OCI-LY7 (cell line): ENCODE data around the gene CHD9. TPM values are rescaled to one million over a fixed set of nuclear protein-coding genes. Genes with fewer than 3 reads are reported as not detected.

Experiments used
- BruUV-seq: library from RNA; stranded (reverse); fragments of 400-500 nt; replicated peaks from 2 replicates; lab custom pipeline; 2021; lab: Mats Ljungman, UMichigan
- CTCF ChIA-PET: fragments of 300-600 bp; sonication (Branson Sonifier 250); formaldehyde crosslinking; loops from one replicate; lab custom pipeline; 2022; ENCODE audit warnings: antibody characterized with exemption; ENCODE audit not compliant: unreplicated experiment; lab: Charles Lee
- POLR2A ChIA-PET: fragments of 300-600 bp; sonication (Branson Sonifier 250); formaldehyde crosslinking; loops from one replicate; lab custom pipeline; 2022; ENCODE audit warnings: antibody characterized with exemption; lab: Charles Lee
- DNase-seq: peaks from one replicate; pipeline ENCODE4 v3.0.0-alpha.2; 2015; ENCODE audit warnings: low spot score
- H2AFZ ChIP-seq: fragments of 200-600 bp; sonication (generic), shearing (Covaris generic); 2 replicates; pipeline ENCODE4 v1.6.1; 2014; ENCODE audit warnings: mild to moderate bottlenecking, antibody characterized with exemption, low read length, moderate library complexity
- H3K27ac ChIP-seq: fragments of 200-600 bp; sonication (generic); 2 replicates; pipeline ENCODE4 v1.5.1; 2014; ENCODE audit warnings: mixed run types, low read depth, mild to moderate bottlenecking, moderate library complexity, low read length, inconsistent platforms; ENCODE audit not compliant: poor library complexity, severe bottlenecking
- H3K36me3 ChIP-seq: fragments of 200-600 bp; sonication (generic); 2 replicates; pipeline ENCODE4 v1.6.1; 2014; ENCODE audit warnings: mild to moderate bottlenecking, antibody characterized with exemption, low read length, moderate library complexity, mixed read lengths; ENCODE audit not compliant: insufficient read depth
- H3K4me1 ChIP-seq: fragments of 200-600 bp; sonication (generic); 2 replicates; pipeline ENCODE4 v1.5.1; 2014; ENCODE audit warnings: mild to moderate bottlenecking, low read length; ENCODE audit not compliant: insufficient read depth, poor library complexity, severe bottlenecking
- H3K4me2 ChIP-seq: fragments of 200-600 bp; sonication (generic); 2 replicates; pipeline ENCODE4 v1.6.1; 2014; ENCODE audit warnings: mild to moderate bottlenecking, low read length
- H3K4me3 ChIP-seq: fragments of 200-600 bp; sonication (generic); 2 replicates; pipeline ENCODE4 v1.5.1; 2014; ENCODE audit warnings: mild to moderate bottlenecking, low read depth, low read length; ENCODE audit not compliant: poor library complexity, severe bottlenecking
- H3K79me2 ChIP-seq: fragments of 200-600 bp; sonication (generic); 2 replicates; pipeline ENCODE4 v1.6.1; 2016; ENCODE audit warnings: low read depth, mild to moderate bottlenecking, low read length, moderate library complexity, mixed read lengths; ENCODE audit not compliant: insufficient read depth
- H3K9me2 ChIP-seq: fragments of 200-600 bp; sonication (generic); 2 replicates; pipeline ENCODE4 v1.6.1; 2016; ENCODE audit warnings: mild to moderate bottlenecking, low read length, mixed read lengths; ENCODE audit not compliant: insufficient read depth
- H3K9me3 ChIP-seq: fragments of 200-600 bp; sonication (generic); 2 replicates; pipeline ENCODE4 v1.6.1; 2014; ENCODE audit warnings: mild to moderate bottlenecking, mixed run types, low read length, mixed read lengths
- H4K20me1 ChIP-seq: fragments of 200-600 bp; sonication (generic); 2 replicates; pipeline ENCODE4 v1.6.1; 2014; ENCODE audit warnings: mild to moderate bottlenecking, antibody characterized with exemption, low read length, moderate library complexity, mixed read lengths; ENCODE audit not compliant: insufficient read depth
- EZH2phosphoT487 ChIP-seq: fragments of 200-600 bp; sonication (generic); IDR thresholded peaks from 2 replicates; pipeline ENCODE4 v1.6.1; 2018; ENCODE audit warnings: low read depth, borderline replicate concordance, mild to moderate bottlenecking, mixed run types, antibody characterized with exemption, low read length, moderate library complexity, mixed read lengths
- intact Hi-C: fragments of 100-400 bp; cut with micrococcal nuclease; formaldehyde crosslinking; loops from one replicate; pipeline ENCODE4 v1.10.0; 2022; ENCODE audit not compliant: unreplicated experiment
- total RNA-seq, 2 experiments: library from RNA; depleted of rRNA in 1 of 2; stranded (reverse); fragments of >200 nt in 1 of 2; shearing (Covaris generic) in 1 of 2; gene quantifications; 2 replicates each; pipeline ENCODE4 v1.2.3, GENCODE V29; 2014 to 2022
- TF ChIP-seq, protein P1 (sequence below): fragments of 200-600 bp; sonication (generic); conservative IDR thresholded peaks from 2 replicates; pipeline ENCODE4 v1.5.1; 2014; ENCODE audit warnings: mild to moderate bottlenecking, antibody characterized with exemption, low read length, moderate library complexity, mixed read lengths

Gene CHD9
- total RNA-seq, 2 experiments from 2014 or later, result 52.6 to 85.9 TPM

DNA sequence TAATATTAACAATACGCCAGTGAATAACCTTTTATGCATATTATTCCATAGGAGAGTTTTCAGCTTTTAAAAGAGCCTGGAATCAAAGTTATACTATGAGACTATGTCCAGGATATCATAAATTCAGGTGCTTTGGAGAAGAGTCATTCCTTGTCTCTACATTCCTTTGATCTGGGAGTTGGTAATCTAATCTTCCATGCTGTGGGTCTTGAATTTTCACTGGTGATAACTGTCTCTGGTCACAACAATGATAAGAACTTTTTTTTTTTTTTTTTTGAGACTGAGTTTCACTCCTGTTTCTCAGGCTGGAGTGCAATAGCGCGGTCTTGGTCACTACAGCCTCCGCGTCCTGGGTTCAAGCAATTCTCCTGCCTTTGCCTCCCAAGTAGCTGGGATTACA, 50.8 kb downstream of the CHD9 start:
- Histone ChIP-seq H4K20me1 (no peaks in the 10 kb centered on the region), H3K4me1 (peaks cover 41% of the 10 kb centered on the region)
- BruUV-seq, result no TSS peak

DNA sequence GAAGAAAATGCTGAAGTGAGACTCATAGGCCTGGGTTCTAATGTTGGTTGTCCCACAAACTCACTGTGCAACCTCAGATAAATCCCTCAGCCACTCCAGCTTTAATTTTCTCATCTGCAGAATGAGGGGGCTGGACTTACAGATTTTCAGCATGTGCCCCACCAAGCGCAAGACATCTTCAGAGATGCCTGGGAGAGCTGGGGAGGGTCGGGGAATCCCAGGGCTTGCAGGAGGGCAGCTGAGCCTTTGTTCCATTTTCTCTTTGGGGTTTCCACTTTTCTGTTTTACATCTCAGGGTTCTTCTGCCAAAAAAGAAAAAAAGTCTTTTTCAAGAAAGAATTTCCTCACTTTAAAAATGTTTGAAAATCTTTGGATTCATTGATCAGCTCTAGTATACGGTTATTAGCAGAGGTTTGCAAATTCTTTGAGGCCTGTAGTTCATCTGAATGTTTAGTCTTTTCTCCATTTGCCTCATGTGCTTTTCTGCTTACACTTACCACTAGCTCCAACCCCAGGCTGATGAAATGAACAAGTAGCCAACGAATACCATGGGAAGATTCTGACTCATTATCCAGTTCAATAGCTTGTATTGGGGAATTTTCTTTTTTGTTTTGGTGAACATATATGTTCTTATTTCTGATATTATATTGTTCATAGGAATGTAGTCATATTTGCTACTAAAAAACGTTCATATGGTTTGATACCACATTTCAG, 56.4 kb downstream of the CHD9 start:
- CTCF ChIA-PET, result interaction anchor here (0.9 to 1.2 kb wide), 2 partner anchors 7 to 9 kb away, joined by 3 read pairs; no protein-coding TSS in a partner anchor
- Histone ChIP-seq H4K20me1 (no peaks in the 10 kb centered on the region), H3K4me2 (peak overlapping the region; percentile 18; the same call in 1 of the 2 replicates), H3K9me3 (no peaks in the 10 kb centered on the region; the same call in 1 of the 2 replicates), H3K9me2 (no peaks in the 10 kb centered on the region), H2AFZ (no peak overlapping the region), H3K4me3 (no peak overlapping the region), H3K36me3 (peaks cover 36% of the 10 kb centered on the region), H3K4me1 (peaks cover 28% of the 10 kb centered on the region), H3K79me2 (peaks cover 66% of the 10 kb centered on the region), H3K27ac (no peak overlapping the region)
- TF ChIP-seq, protein P1, sequence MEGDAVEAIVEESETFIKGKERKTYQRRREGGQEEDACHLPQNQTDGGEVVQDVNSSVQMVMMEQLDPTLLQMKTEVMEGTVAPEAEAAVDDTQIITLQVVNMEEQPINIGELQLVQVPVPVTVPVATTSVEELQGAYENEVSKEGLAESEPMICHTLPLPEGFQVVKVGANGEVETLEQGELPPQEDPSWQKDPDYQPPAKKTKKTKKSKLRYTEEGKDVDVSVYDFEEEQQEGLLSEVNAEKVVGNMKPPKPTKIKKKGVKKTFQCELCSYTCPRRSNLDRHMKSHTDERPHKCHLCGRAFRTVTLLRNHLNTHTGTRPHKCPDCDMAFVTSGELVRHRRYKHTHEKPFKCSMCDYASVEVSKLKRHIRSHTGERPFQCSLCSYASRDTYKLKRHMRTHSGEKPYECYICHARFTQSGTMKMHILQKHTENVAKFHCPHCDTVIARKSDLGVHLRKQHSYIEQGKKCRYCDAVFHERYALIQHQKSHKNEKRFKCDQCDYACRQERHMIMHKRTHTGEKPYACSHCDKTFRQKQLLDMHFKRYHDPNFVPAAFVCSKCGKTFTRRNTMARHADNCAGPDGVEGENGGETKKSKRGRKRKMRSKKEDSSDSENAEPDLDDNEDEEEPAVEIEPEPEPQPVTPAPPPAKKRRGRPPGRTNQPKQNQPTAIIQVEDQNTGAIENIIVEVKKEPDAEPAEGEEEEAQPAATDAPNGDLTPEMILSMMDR, result no peak
- no peak for TF ChIP-seq EZH2phosphoT487
- POLR2A ChIA-PET, result interaction anchor here (0.6 to 2.0 kb wide), 10 partner anchors 8 to 321 kb away, joined by 3 to 8 read pairs (median 4); no protein-coding TSS in a partner anchor
- intact Hi-C loops, result no loop called here
- no peak for DNase-seq
- no TSS peak for BruUV-seq

More for the DNA sequence above, 50.8 kb downstream of the CHD9 start:
- H3K36me3 ChIP-seq, result peaks cover 43% of the 10 kb centered on the region
- intact Hi-C loops, result no loop called here
- H3K4me3 ChIP-seq, result no peak overlapping the region
- TF ChIP-seq EZH2phosphoT487, result no peak
- TF ChIP-seq, protein P1, result no peak
- H2AFZ ChIP-seq, result no peak overlapping the region
- H3K9me2 ChIP-seq, result no peaks in the 10 kb centered on the region
- no peak overlapping the region for H3K27ac ChIP-seq
- no peak overlapping the region for H3K4me2 ChIP-seq
- peaks cover 6% of the 10 kb centered on the region; the same call in 1 of the 2 replicates for H3K9me3 ChIP-seq
- no peak for DNase-seq
- peaks cover 87% of the 10 kb centered on the region for H3K79me2 ChIP-seq
- ChIA-PET CTCF (no interaction called here), POLR2A (interaction anchor here (1.9 kb wide), 1 partner anchor 50 kb away, joined by 6 read pairs; no protein-coding TSS in a partner anchor)
